Measurements from ENCODE around the gene TRMT112.
A peak's percentile ranks its signal among the peaks of the same experiment; 100 is the strongest.
"Not testable (repeated sequence)": the region's sequence is repeated elsewhere in the genome, so short reads cannot be mapped to it uniquely, and the experiment has no call there.

Gene TRMT112

DNA sequence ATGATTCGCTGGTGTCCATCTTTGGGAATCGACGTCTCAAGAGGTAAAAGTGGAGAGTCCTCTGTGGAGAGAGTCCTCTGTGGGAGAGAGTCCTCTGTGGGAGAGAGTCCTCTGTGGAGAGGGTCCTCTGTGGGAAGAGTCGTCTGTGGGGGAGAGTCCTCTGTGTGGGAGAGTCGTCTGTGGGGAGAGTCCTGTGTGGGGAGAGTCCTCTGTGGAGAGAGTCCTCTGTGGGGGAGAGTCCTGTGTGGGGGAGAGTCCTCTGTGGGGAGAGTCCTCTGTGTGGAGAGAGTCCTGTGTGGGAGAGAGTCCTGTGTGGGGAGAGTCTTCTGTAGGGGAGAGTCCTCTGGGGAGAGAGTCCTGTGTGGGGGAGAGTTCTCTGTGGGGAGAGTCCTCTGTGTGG is 3.7 kb upstream of the TRMT112 start:
- H3K4me3 ChIP-seq (replicated peaks in 1 of 2; ENCODE audit: low read depth in 2 of 2, low read length in 2 of 2), result no peak overlapping the region
- TF ChIP-seq, protein P1, sequence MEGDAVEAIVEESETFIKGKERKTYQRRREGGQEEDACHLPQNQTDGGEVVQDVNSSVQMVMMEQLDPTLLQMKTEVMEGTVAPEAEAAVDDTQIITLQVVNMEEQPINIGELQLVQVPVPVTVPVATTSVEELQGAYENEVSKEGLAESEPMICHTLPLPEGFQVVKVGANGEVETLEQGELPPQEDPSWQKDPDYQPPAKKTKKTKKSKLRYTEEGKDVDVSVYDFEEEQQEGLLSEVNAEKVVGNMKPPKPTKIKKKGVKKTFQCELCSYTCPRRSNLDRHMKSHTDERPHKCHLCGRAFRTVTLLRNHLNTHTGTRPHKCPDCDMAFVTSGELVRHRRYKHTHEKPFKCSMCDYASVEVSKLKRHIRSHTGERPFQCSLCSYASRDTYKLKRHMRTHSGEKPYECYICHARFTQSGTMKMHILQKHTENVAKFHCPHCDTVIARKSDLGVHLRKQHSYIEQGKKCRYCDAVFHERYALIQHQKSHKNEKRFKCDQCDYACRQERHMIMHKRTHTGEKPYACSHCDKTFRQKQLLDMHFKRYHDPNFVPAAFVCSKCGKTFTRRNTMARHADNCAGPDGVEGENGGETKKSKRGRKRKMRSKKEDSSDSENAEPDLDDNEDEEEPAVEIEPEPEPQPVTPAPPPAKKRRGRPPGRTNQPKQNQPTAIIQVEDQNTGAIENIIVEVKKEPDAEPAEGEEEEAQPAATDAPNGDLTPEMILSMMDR (IDR thresholded peaks at IDR 0.05; ENCODE audit: low read depth, low read length), result no peak
- no peak for DNase-seq (ENCODE audit: low read depth in 2 of 2)

DNA sequence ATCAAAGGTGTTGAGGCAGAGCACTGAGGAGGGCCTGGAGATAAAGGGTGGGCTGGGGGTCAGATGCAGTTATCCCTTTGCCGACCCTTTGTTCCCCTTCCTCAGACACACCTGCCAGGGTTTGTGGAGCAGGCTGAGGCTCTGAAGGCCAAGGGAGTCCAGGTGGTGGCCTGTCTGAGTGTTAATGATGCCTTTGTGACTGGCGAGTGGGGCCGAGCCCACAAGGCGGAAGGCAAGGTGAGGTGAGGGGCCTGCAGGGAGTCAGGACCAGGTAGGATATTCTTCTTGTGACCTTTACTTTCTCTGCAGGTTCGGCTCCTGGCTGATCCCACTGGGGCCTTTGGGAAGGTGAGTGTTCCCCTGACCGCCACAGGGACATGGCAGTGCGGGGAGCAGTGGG is 3.2 kb upstream of the TRMT112 start:
- no peak for DNase-seq (ENCODE audit: low read depth in 2 of 2)
- no peak overlapping the region for H3K4me3 ChIP-seq (replicated peaks in 1 of 2; ENCODE audit: low read depth in 2 of 2, low read length in 2 of 2)
- TF ChIP-seq, protein P1 (IDR thresholded peaks at IDR 0.05; ENCODE audit: low read depth, low read length), result no peak

DNA sequence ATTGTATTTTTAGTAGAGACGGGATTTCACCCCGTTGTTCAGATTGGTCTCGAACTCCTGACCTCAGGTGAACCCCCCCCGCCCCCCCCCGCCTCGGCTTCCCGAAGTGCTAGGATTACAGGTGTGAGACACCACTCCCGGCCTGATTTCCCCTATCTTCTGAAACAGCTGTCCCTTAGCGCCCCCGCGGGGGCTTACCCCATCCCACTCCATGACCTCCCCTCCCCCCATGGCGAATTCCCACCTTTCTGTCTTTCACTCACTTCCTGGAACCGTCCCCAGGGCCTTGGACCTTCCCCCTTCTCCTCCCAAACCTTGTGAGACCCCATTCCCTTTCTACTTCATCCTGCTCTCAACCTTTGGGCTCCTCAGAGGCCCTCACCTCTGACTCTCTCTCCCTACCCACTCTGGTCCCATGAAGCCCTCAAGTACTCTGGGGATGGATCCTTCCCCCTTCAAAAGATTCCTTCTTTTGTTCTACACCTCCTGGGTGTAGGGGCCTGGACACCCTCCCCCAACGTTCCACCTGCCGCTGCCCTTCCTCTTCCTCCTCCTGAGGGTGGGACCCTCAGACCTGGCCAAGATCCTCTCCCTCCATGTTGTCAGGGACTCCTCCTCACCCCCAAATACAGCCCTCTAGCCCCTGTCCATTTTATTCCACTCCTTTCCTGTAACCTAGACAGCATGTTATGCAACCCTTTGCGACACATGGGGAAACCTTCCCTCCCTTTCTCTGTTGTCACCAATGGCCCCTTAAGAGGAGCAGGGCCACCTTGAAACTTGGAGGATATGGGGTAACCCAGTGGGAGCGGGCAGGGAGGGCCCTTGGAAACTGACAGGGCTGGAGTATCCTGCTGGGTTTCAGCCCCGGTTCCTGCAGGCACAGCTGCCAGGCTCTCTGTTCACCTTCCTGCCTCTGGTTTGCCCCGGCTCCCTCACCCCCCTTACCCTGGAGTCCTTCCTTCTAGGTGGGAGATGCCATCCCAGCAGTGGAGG is 1.7 kb upstream of the TRMT112 start:
- TF ChIP-seq, protein P1 (IDR thresholded peaks at IDR 0.05; ENCODE audit: low read depth, low read length), result no peak
- DNase-seq (ENCODE audit: low read depth in 2 of 2), result no peak
- H3K4me3 ChIP-seq (replicated peaks in 1 of 2; ENCODE audit: low read depth in 2 of 2, low read length in 2 of 2), result peak overlapping the region; percentile 96 to 98

DNA sequence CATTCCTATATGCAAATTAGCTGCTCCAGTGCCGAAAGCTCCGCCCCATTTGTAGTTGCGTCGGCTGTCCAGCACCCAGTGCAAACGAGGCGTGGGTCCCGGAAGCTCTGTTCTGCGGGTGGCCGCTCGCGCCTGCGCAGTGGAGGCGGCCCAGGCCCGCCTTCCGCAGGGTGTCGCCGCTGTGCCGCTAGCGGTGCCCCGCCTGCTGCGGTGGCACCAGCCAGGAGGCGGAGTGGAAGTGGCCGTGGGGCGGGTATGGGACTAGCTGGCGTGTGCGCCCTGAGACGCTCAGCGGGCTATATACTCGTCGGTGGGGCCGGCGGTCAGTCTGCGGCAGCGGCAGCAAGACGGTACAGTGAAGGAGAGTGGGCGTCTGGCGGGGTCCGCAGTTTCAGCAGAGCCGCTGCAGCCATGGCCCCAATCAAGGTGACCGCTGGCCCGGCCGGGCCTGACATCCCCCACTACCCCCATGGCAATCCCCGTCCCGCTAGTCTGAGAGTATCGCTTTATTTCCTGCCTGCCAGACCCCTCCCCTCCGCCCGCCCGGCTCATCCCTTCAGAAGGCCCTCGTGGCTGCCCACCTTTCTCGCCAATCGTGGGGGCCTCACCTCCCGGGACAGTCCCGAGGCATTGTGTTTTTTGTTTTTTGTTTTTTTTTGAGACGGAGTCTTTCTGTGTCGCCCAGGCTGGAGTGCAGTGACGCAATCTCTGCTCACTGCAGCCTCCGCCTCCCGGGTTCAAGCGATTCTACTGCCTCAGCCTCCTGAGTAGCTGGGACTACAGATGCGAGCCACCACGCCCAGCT is 804 bp upstream of the TRMT112 start, which contains the start of gene PRDX5:
Gene PRDX5 (plus strand): TSS at position 161 of the 805 bp plus-strand sequence. CDS start 95 bp downstream, at position 256.
- TF ChIP-seq, protein P1 (IDR thresholded peaks at IDR 0.05; ENCODE audit: low read depth, low read length), result peak; percentile 1
- H3K4me3 ChIP-seq (replicated peaks in 1 of 2; ENCODE audit: low read depth in 2 of 2, low read length in 2 of 2), result peak within 1 kb of the TSS; percentile 96 to 98
- DNase-seq (ENCODE audit: low read depth in 2 of 2), result peak; percentile 97 to 98

DNA sequence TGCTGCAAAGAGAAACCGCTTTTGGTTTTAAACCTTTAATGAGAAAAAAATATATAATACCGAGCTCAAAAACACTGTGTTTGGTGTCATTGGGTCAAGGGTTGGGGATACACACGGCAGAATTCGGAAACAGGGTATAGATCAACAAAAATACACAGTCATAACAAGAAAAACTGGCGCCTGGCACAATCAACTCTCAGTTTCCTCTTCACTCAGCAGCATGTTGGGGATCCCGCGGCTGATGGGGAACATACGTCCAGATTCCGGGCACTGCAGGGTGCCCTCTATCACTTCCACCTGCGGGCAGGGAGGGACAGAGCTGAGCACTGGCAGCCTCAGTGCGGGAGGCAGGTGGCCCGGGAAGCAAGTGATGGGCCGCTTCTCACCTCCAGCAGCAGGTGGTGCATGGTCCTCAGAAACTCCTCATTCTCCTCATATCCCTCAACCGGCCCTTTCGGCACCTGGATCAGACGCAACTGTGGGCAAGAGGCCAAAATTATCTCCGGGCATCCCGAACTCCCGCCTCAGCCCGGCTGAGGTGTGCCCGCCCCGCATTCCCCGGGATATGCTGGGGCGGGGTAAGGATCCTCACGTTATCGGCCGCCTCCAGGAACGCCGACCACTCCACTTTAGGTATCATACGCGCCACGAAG is 561 bp downstream of the TRMT112 start:
- H3K4me3 ChIP-seq (replicated peaks in 1 of 2; ENCODE audit: low read depth in 2 of 2, low read length in 2 of 2), result peak overlapping the region; percentile 96 to 98
- TF ChIP-seq, protein P1 (IDR thresholded peaks at IDR 0.05; ENCODE audit: low read depth, low read length), result no peak
- DNase-seq (ENCODE audit: low read depth in 2 of 2), result no peak

DNA sequence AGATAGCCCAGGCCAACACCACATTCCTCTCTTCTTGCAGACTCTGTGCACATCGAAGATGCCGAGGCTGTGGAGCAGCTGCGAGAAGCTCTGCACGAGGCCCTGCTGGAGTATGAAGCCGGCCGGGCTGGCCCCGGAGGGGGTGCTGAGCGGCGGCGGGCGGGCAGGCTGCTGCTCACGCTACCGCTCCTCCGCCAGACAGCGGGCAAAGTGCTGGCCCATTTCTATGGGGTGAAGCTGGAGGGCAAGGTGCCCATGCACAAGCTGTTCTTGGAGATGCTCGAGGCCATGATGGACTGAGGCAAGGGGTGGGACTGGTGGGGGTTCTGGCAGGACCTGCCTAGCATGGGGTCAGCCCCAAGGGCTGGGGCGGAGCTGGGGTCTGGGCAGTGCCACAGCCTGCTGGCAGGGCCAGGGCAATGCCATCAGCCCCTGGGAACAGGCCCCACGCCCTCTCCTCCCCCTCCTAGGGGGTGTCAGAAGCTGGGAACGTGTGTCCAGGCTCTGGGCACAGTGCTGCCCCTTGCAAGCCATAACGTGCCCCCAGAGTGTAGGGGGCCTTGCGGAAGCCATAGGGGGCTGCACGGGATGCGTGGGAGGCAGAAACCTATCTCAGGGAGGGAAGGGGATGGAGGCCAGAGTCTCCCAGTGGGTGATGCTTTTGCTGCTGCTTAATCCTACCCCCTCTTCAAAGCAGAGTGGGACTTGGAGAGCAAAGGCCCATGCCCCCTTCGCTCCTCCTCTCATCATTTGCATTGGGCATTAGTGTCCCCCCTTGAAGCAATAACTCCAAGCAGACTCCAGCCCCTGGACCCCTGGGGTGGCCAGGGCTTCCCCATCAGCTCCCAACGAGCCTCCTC is 1.5 kb downstream of the TRMT112 start:
- not testable (repeated sequence) for DNase-seq (ENCODE audit: low read depth in 2 of 2); H3K4me3 ChIP-seq (replicated peaks in 1 of 2; ENCODE audit: low read depth in 2 of 2, low read length in 2 of 2)
